NB4 (cell line): ENCODE measurements around the gene DNAJC22.

Source experiments
- DNase-seq: peaks from one replicate; pipeline ENCODE4 v3.0.0; 2010; ENCODE audit warnings: low read depth
- H3K4me3 ChIP-seq: one replicate; pipeline ENCODE4 v1.5.1; 2011; ENCODE audit warnings: mild to moderate bottlenecking, low read depth, low read length, moderate library complexity
- MYC ChIP-seq: IDR thresholded peaks from 2 replicates; pipeline ENCODE4 v1.6.1; 2011; ENCODE audit warnings: low read depth, low read length
- POLR2A ChIP-seq: IDR thresholded peaks from 2 replicates; pipeline ENCODE4 v1.6.1; 2011; ENCODE audit warnings: mild to moderate bottlenecking; ENCODE audit not compliant: insufficient read length; ENCODE audit errors: extremely low read depth
- TF ChIP-seq, protein P1 (sequence below): IDR thresholded peaks from 2 replicates; pipeline ENCODE4 v1.6.1; 2011; ENCODE audit warnings: low read depth, low read length
- TF ChIP-seq, protein P2 (sequence below): IDR thresholded peaks from one replicate; pipeline ENCODE4 v1.5.1; 2012; ENCODE audit warnings: low read depth, low read length

DNAJC22 gene

DNA sequence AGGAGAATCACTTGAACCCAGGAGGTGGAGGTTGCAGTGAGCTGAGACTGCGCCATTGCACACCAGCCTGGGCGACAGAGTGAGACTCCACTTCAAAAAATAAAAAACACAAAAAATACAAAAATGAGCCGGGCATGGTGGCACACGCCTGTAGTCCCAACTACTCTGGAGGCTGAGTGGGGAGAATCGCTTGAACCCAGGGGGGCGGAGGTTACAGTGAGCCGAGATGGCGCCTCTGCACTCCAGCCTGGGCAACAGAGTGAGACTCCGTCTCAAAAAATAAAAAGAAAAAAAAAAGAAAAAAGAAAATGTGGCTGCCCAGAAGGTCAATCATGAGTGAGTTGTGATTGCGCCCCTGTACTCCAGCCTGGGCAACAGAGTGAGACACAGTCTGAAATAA lies 9.2 kb downstream of the DNAJC22 start:
- TF ChIP-seq, protein P1, sequence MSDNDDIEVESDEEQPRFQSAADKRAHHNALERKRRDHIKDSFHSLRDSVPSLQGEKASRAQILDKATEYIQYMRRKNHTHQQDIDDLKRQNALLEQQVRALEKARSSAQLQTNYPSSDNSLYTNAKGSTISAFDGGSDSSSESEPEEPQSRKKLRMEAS, result no peak
- H3K4me3 ChIP-seq, result no peak overlapping the region
- no peak for DNase-seq

DNA sequence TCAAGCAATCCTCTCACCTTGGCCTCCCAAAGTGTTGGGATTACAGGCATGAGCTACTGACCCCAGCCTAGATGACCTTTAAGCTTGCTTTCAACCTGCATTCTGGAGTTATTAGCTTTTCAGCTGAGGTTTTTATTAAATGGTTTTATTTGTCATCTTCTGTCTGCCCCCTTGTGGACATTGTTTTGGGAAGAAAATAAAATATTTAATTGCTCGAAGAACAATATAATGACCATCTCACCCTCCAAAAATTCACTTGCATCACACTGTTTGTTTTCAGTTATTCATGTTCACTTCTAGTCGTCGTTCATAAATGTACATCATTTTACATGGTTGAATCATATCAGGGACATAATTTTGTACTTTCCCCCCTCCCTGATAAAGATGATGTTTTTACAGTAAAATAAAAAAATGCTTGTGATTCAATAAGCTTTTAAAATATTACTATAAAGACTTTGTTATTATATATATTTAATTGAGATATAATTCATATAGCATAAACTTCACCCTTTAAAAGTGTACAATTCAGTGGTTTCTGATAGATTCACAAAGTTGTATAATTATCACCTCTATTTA lies 10.5 kb downstream of the DNAJC22 start:
- peak; percentile 63 for DNase-seq
- H3K4me3 ChIP-seq, result no peak overlapping the region
- TF ChIP-seq, protein P2, sequence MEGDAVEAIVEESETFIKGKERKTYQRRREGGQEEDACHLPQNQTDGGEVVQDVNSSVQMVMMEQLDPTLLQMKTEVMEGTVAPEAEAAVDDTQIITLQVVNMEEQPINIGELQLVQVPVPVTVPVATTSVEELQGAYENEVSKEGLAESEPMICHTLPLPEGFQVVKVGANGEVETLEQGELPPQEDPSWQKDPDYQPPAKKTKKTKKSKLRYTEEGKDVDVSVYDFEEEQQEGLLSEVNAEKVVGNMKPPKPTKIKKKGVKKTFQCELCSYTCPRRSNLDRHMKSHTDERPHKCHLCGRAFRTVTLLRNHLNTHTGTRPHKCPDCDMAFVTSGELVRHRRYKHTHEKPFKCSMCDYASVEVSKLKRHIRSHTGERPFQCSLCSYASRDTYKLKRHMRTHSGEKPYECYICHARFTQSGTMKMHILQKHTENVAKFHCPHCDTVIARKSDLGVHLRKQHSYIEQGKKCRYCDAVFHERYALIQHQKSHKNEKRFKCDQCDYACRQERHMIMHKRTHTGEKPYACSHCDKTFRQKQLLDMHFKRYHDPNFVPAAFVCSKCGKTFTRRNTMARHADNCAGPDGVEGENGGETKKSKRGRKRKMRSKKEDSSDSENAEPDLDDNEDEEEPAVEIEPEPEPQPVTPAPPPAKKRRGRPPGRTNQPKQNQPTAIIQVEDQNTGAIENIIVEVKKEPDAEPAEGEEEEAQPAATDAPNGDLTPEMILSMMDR, result peak; percentile 28
- TF ChIP-seq, protein P1, result no peak

DNA sequence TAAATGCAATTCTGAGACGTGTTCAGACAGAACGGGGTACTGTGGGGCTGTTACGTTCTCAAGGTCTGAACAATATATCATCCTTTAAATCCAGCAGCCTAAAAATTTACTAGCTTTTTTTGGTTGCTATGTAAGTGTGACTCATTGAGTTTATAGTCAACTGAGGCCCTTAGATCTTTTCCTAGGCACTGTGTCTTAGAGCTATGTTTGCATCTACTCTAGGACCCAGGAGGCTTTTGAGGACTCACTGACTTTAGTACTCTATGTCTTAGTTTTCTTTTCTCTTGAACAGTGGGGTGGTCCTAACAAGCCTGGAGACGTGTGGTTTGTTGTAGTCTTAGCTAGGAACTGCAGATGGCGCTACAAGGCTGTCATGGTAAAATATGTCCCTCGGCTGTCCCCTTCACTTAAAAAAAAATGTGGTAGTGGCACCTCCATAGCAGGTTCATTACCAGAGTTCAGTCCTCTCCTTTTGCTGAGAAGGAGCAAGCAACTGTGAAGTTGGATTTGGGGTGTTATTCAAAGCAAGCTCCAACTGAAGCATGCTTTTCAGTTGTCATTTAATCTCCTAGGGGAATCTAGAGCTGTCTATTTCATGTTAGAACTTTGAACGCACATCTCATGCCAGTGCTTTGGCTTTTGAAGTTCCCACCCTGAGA lies 11.9 kb downstream of the DNAJC22 start:
- DNase-seq, result peak; percentile 85
- TF ChIP-seq, protein P2, result peak; percentile 92
- TF ChIP-seq, protein P1, result no peak; the same call in 1 of the 2 replicates
- 0 out of 2 replicates have a peak, but pooled peaks have one; percentile 41 for TF ChIP-seq MYC
- TF ChIP-seq POLR2A, result no peak
- H3K4me3 ChIP-seq, result no peak overlapping the region

DNA sequence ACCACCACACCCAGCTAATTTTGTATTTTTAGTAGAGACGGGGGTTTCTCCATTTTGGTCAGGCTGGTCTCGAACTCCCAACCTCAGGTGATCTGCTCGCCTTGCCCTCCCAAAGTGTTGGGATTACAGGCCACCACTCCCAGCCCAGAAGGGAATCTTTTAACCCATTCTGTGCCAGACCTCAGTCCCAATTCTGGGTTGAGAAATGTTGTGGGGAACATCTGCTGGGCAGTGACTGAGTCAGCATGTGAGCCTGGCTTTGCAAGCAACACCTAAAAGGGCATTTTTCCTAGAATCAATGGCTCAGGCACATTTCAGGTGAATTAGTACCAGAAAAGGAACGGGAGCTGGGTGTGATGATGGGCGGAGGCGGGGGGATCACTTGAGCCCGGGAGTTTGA lies 13.0 kb downstream of the DNAJC22 start:
- H3K4me3 ChIP-seq, result no peak overlapping the region
- TF ChIP-seq POLR2A (no peak), MYC (no peak)
- TF ChIP-seq, protein P2, result no peak
- TF ChIP-seq, protein P1, result no peak
- DNase-seq, result no peak

DNA sequence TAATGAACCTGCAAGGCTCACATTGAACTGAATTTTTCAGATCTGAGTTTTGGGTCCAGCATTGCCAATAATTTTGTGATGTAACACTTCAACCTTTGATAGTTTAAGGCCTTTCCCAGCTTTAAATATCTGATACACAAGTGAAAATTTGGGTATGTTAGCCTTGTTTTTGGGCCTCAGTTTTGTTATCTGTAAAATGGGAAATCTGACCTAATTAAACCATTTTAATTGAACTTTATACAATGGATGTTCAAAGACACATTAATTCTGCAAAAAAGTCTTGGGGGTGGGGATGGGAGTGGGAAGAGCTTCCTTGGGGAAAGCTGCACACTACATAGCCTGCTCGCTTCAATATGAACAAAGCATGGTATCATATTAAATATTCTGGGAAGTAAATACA lies 15.4 kb downstream of the DNAJC22 start:
- TF ChIP-seq, protein P1, result no peak
- TF ChIP-seq POLR2A, result no peak
- TF ChIP-seq, protein P2, result no peak
- DNase-seq, result no peak
- no peak overlapping the region for H3K4me3 ChIP-seq

DNA sequence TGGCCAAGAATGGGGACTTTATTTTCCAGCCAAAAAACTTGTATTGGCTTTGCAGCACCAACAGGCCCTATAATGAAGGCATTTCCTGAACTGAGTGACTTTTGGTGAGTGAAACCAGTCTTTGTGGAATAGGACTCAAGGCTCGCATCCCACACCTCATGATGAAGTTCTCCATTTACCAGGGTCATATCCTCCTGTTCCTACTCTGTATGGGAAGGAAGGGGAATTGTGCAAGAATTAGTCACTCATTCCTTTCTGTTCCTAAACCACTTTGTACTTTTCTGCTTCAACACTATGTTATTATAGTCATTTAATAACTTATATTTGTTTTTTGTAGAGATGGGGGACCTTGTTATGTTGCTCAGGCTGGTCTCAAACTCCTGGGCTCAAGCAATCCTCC lies 18.3 kb downstream of the DNAJC22 start:
- peak; percentile 44 for DNase-seq
- no peak overlapping the region for H3K4me3 ChIP-seq

More for the DNA sequence above, 18.3 kb downstream of the DNAJC22 start:
- TF ChIP-seq POLR2A (no peak), MYC (no peak)
- TF ChIP-seq, protein P2, result no peak
- TF ChIP-seq, protein P1, result no peak
